AG04450 (cell line): ENCODE results near the gene ZSCAN21. TPM values are rescaled to one million over a fixed set of nuclear protein-coding genes. Genes with fewer than 3 reads are reported as not detected.

Source experiments
- CTCF ChIA-PET: fragments of 300-600, 350-600 bp; formaldehyde crosslinking; extraction: SDS; loops from one replicate; lab custom pipeline; 2022; ENCODE audit warnings: antibody characterized with exemption, inconsistent platforms; lab: Charles Lee
- POLR2A ChIA-PET: fragments of 350-600 bp; formaldehyde crosslinking; extraction: SDS; loops from one replicate; lab custom pipeline; 2021; ENCODE audit warnings: antibody characterized with exemption, inconsistent platforms; lab: Yijun Ruan, JAX
- DNase-seq: peaks from one replicate; pipeline ENCODE4 v3.0.0-alpha.2; 2011; ENCODE audit warnings: low read depth, low spot score
- H3K27ac ChIP-seq: one replicate; pipeline ENCODE4 v1.5.1; 2012; ENCODE audit warnings: low read depth, low read length, control low read depth
- H3K27me3 ChIP-seq: one replicate; pipeline ENCODE4 v1.6.0; 2012; ENCODE audit warnings: low read length; ENCODE audit not compliant: control insufficient read depth, insufficient read depth
- H3K4me3 ChIP-seq: 2 replicates; pipeline ENCODE4 v1.5.1; 2011; ENCODE audit warnings: mild to moderate bottlenecking, low read depth, low read length, control low read depth
- H3K9me3 ChIP-seq: 2 replicates; pipeline ENCODE4 v1.5.1; 2012; ENCODE audit warnings: low read length; ENCODE audit not compliant: control insufficient read depth, insufficient read depth
- CTCF ChIP-seq: IDR thresholded peaks from 2 replicates; pipeline ENCODE4 v1.5.1; 2011; ENCODE audit warnings: low read depth, low read length, control low read depth, inconsistent platforms
- polyA plus RNA-seq: library from polyadenylated mRNA; depleted of rRNA; stranded (reverse); fragments of >200 nt; gene quantifications from 2 replicates; pipeline ENCODE4 v1.2.3, GENCODE V29; 2011

Gene ZSCAN21
- polyA plus RNA-seq, 1 experiment, result 15.2 TPM

- no peak for DNase-seq
- Histone ChIP-seq H3K27me3 (no peaks in the 10 kb centered on the region), H3K27ac (peak overlapping the region; percentile 85), H3K4me3 (peak overlapping the region; percentile 91), H3K9me3 (no peaks in the 10 kb centered on the region; the same call in 1 of the 2 replicates)
- ChIA-PET POLR2A (interaction anchor here (0.7 to 5.2 kb wide), 3 partner anchors 12 to 97 kb away, joined by 3 to 67 read pairs (median 3); partner anchors contain the start of genes AP4M1 and MCM7), CTCF (interaction anchor here (0.6 to 1.5 kb wide), 3 partner anchors 9 to 1018 kb away, joined by 3 to 5 read pairs (median 3); no protein-coding TSS in a partner anchor)
- TF ChIP-seq CTCF, result no peak
Observed at GRCh38 chr7:100089458-100090196, 40.1 kb downstream of the ZSCAN21 start.

- no peak for DNase-seq
Observed at GRCh38 chr7:100090527-100091410, 41.2 kb downstream of the ZSCAN21 start.

GRCh38 chr7:100091411-100092181 is 42.0 kb downstream of the ZSCAN21 start:
- Histone ChIP-seq H3K27ac (peak overlapping the region; percentile 21), H3K27me3 (no peaks in the 10 kb centered on the region), H3K9me3 (no peaks in the 10 kb centered on the region; the same call in 1 of the 2 replicates), H3K4me3 (no peak overlapping the region)
- CTCF ChIA-PET, result no interaction called here
- no peak for DNase-seq
- peak; percentile 24; the same call in 1 of the 2 replicates for TF ChIP-seq CTCF
- POLR2A ChIA-PET, result interaction anchor here (5.2 kb wide), 1 partner anchor 10 kb away, joined by 67 read pairs; the partner anchor contains the start of genes AP4M1 and MCM7

More at GRCh38 chr7:100090527-100091410, 41.2 kb downstream of the ZSCAN21 start:
- no peak for TF ChIP-seq CTCF
- Histone ChIP-seq H3K27me3 (no peaks in the 10 kb centered on the region), H3K4me3 (no peak overlapping the region; the same call in 1 of the 2 replicates), H3K27ac (peak overlapping the region; percentile 52), H3K9me3 (no peaks in the 10 kb centered on the region; the same call in 1 of the 2 replicates)
- CTCF ChIA-PET, result interaction anchor here (1.5 kb wide), 1 partner anchor 100 kb away, joined by 5 read pairs; no protein-coding TSS in a partner anchor
- POLR2A ChIA-PET, result interaction anchor here (0.8 to 5.2 kb wide), 2 partner anchors 11 to 99 kb away, joined by 3 to 67 read pairs; partner anchors contain the start of genes AP4M1 and MCM7

GRCh38 chr7:100093054-100093453 is 43.5 kb downstream of the ZSCAN21 start:
- POLR2A ChIA-PET, result interaction anchor here (0.8 kb wide), 1 partner anchor 9 kb away, joined by 18 read pairs; no protein-coding TSS in a partner anchor
- H3K27me3 ChIP-seq, result no peaks in the 10 kb centered on the region
- CTCF ChIA-PET, result no interaction called here
- no peak for DNase-seq
- no peak overlapping the region for H3K4me3 ChIP-seq
- H3K27ac ChIP-seq, result no peak overlapping the region
- H3K9me3 ChIP-seq, result no peaks in the 10 kb centered on the region; the same call in 1 of the 2 replicates
- TF ChIP-seq CTCF, result no peak
